GM19238 (cell line): ENCODE data around the gene DNAH2.
"Not testable (repeated sequence)": the region's sequence is repeated elsewhere in the genome, so short reads cannot be mapped to it uniquely, and the experiment has no call there.

Source experiments
- DNase-seq: peaks from one replicate; pipeline ENCODE4 v3.0.0; 2011; ENCODE audit warnings: low spot score; ENCODE audit not compliant: insufficient read length

DNAH2 gene

GRCh38 chr17:7849751-7850504 is 132.4 kb downstream of the DNAH2 start:
- no peak for DNase-seq

- DNase-seq: no peak
These were observed 133.3 kb downstream of the DNAH2 start for GRCh38 chr17:7850701-7851437.

- peak; percentile 93 for DNase-seq
These were observed 134.1 kb downstream of the DNAH2 start for GRCh38 chr17:7851438-7852261.

DNA sequence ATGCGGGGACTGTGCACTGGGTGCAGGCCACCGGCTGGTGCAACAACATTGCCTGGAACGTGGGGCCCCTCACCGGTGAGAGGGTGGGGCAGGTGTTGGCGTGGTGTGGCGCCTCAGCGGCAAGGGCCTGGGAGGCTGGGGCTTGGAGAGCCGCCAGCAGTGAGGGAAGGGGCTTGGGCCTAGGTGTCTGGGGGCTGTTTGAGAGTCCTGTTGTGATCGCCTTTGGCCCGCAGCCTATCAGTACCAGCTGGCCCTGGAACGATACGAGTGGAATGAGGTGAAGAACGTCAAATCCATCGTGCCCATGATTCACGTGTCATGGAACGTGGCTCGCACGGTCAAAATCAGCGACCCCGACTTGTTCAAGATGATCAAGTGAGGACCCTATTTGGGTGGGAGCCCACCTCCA is 134.7 kb downstream of the DNAH2 start:
- DNase-seq: no peak

- no peak for DNase-seq
These were observed 135.6 kb downstream of the DNAH2 start for GRCh38 chr17:7852919-7853690.

GRCh38 chr17:7853691-7854038 is 136.1 kb downstream of the DNAH2 start:
- DNase-seq: no peak

GRCh38 chr17:7854078-7854777 is 136.7 kb downstream of the DNAH2 start:
- DNase-seq: no peak

GRCh38 chr17:7854851-7855659 is 137.5 kb downstream of the DNAH2 start, which contains the start of gene TMEM88:
TMEM88 (plus strand) TSS chr17:7855066; CDS start chr17:7855075, 9 bp downstream.
- DNase-seq: no peak

GRCh38 chr17:7855660-7856010 is 138.1 kb downstream of the DNAH2 start:
- DNase-seq: no peak

- DNase-seq: no peak
These were observed 138.7 kb downstream of the DNAH2 start for GRCh38 chr17:7856011-7856810.

DNA sequence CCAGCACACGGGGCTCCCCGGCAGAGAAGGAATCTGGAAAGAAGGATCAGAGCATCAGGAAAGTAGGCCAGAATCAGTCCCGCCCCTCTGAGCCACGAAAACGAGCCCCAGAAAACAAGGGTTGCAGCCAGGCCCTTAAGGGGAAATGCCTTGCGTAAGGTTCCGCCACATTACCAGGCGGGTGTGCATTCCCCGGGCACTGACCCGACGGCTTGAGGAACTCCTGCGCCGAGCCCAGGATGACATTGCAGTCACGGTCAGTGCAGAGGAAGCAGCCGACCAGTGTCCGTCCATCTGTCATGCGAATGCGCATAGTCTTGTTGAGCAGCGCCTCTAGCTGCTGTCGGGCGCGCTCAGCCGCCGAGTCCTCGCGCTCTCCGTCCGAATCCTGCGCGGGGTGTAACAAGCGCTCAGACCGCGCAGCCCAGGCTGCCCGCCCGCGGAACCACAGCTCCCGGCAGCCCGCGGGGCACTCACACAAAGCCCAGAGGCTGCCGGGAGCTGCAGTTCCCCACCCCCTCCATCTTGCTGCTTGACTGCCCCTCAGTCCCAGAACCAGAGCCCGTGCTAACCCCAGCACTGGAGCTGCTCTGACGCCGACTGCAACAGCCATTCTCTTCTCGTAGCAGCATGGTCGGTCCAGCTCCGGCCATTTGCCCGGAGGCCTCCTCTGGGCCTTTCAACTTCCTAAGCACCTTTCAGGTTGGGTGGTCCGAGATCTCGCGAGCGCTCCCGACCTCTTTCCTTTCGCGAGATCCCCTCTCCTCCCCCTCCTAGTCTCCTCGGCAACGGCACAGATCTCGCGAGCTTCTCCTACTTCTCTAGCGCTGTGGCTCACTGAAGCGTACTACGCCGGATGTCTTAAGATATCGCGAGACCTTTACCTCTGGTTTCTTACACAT is 139.5 kb downstream of the DNAH2 start, which contains the start of gene NAA38:
Gene NAA38 (minus strand): TSS at position 749 of the 902 bp plus-strand sequence. CDS start 96 bp downstream, at position 653.
- peak; percentile 94 for DNase-seq

DNA sequence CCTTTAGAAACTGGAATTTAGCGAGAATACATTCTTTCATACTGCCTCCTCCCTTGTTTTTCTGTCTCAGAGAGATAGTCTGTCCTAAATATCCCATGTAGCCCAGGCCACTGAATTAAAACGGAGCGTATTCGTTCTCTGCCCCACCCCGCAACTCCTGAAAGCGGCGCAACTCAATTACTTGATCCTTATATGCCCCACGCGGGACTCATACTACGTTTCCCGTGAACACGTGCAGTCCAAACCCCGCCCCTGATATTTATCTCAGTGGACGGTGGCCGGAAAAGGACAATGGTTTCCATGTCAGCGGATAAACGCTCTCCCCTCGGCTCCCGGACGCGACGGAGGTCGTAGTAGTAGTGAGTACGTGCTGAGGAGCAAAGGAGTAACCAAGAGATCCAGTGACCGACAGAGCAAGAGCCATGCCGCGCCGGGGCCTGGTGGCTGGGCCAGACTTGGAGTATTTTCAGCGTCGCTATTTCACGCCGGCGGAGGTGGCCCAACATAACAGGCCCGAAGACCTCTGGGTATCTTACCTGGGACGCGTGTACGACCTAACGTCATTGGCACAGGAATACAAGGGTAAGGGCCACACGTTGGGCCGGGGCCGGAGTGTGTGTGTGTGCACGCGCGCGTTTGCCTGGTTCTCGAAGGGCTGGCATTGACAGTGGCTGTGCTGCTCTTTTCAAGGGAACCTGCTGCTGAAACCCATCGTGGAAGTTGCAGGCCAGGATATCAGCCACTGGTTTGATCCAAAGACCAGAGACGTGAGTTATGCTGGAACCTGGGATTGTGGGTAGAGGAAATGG is 140.4 kb downstream of the DNAH2 start, which contains the start of gene CYB5D1:
Gene CYB5D1 (plus strand): TSS at position 291 of the 809 bp plus-strand sequence. CDS start 132 bp downstream, at position 423.
- peak; percentile 60 for DNase-seq

DNA sequence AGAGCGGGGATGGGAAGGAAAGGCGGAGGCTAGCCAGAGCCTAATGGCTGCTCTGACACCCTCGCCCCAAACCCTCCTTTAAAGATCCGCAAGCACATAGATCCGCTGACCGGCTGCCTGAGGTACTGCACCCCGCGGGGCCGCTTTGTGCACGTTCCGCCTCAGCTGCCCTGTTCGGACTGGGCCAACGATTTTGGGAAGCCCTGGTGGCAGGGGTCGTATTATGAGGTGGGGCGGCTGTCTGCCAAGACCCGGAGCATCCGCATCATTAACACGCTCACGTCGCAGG is 140.9 kb downstream of the DNAH2 start:
- no peak for DNase-seq

DNA sequence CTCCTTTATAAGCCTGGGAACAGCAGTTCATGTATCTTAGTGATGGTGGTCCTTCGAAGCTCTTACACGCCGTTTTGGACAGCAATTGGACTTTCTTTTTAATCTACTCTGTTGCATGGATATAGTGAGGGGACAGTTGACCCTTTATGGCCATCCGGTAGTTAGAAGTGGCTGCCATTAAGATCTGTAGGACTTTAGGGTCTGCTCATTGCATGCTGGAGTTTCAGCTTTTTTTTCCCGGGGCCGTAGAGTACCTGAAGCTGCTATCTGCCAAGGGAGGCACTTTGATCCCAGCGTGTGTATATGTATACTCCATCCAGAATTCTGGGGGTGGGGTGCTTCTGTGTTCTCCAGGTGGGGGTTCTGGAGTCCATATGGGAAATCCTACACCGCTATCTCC is 141.5 kb downstream of the DNAH2 start:
- no peak for DNase-seq

- no peak for DNase-seq
These were observed 145.3 kb downstream of the DNAH2 start for GRCh38 chr17:7862692-7863437.

DNA sequence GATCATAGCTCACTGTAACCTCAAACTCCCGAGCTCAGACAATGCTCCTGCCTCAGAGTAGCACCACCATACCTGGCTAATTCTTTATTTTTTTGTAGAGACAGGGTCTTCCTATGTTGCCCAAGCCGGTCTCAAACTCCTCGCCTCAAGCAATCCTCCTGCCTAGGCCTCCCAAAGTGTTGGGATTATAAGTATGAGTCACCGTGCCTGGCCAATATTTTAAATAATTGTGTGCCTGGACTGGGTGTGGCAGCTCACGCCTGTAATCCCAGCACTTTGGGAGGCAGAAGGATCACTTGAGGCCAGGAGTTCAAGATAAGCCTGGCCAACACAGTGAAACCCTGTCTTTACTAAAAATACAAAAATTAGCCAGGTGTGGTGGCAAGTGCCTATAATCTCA is 146.8 kb downstream of the DNAH2 start:
- DNase-seq: not testable (repeated sequence)
